ENCODE measurements around the gene ARID1A. TPM values are rescaled to one million over a fixed set of nuclear protein-coding genes. Genes with fewer than 3 reads are reported as not detected.
"Not testable (repeated sequence)": the region's sequence is repeated elsewhere in the genome, so short reads cannot be mapped to it uniquely, and the experiment has no call there.

Gene ARID1A
- total and polyA plus RNA-seq, 2 of the 4 experiments (the other 2 are of a cell fraction) = 14.0 to 40.7 TPM

- H4K91ac ChIP-seq (ENCODE audit: insufficient read depth, low read depth, low read length); H4K8ac ChIP-seq (ENCODE audit: low read depth in 2 of 2, low read length in 2 of 2); dilution Hi-C loops (cut with HindIII; ENCODE audit: low sequenced_read_pairs, unreplicated experiment); H3K79me1 ChIP-seq (ENCODE audit: low read depth in 1 of 2, low read length in 2 of 2); H3K27me3 ChIP-seq (ENCODE audit: control insufficient read depth, insufficient read depth, low read length); H3K4ac ChIP-seq (ENCODE audit: low read depth, low read length); intact Hi-C loops (cut with micrococcal nuclease); H2AFZ ChIP-seq (replicated peaks; ENCODE audit: low read length, poor library complexity); H3K9me1 ChIP-seq (ENCODE audit: insufficient read depth, low read length); in situ Hi-C loops (cut with MboI; ENCODE audit: low sequenced_read_pairs); H3K23ac ChIP-seq (ENCODE audit: low read depth, low read length); H4K20me1 ChIP-seq (ENCODE audit: insufficient read depth, low read length); H3K56ac ChIP-seq (ENCODE audit: extremely low read depth, insufficient read depth, low read length); H3K27ac ChIP-seq (ENCODE audit: insufficient read depth, low read length); H3K4me1 ChIP-seq (ENCODE audit: control insufficient read depth, insufficient read depth, low read length); BruUV-seq (replicated peaks); H3K36me3 ChIP-seq (ENCODE audit: control insufficient read depth, insufficient read depth, low read length); H3K9ac ChIP-seq (ENCODE audit: low read depth, low read length); H2BK5ac ChIP-seq (ENCODE audit: low read depth, low read length, poor library complexity, severe bottlenecking); H3K14ac ChIP-seq (replicated peaks; ENCODE audit: low read depth, low read length); H3K4me3 ChIP-seq (ENCODE audit: insufficient read depth, low read depth, low read length); H4K5ac ChIP-seq (ENCODE audit: low read depth, low read length); H2AK5ac ChIP-seq (ENCODE audit: low read depth, low read length); H3K4me2 ChIP-seq (ENCODE audit: low read depth, low read length); CTCF ChIA-PET; H2AK9ac ChIP-seq (replicated peaks; ENCODE audit: low read depth, low read length, poor library complexity); H2BK20ac ChIP-seq (ENCODE audit: low read depth, low read length); H2BK15ac ChIP-seq (ENCODE audit: low read depth, low read length); POLR2A ChIA-PET (ENCODE audit: unreplicated experiment); H3K9me3 ChIP-seq (ENCODE audit: control insufficient read depth, insufficient read depth, low read length); H3K18ac ChIP-seq (ENCODE audit: low read depth, low read length): not testable (repeated sequence)
- DNase-seq = peak; percentile 53
- 0 out of 2 replicates have a peak overlapping the region, but pooled peaks have one; percentile 32 for H2BK120ac ChIP-seq (ENCODE audit: low read depth, low read length)
- TF ChIP-seq MAFK (IDR thresholded peaks at IDR 0.05; ENCODE audit: low read depth, low read length) = peak; percentile 43
- no CpG with 5 or more reads among the region's 4 CpGs for WGBS, 2 experiments (ENCODE audit: extremely low coverage in 2 of 2, insufficient read length in 1 of 2)
- peak; percentile 94 for ATAC-seq (ENCODE audit: low read depth)
These were observed 27.6 kb upstream of the ARID1A start for GRCh38 chr1:26668106-26668786.
